SHP77 treated with DMSO at 0.1 percent for 48 hours (cell line): ENCODE results near the gene CAP2.
"Not testable (repeated sequence)": the region's sequence is repeated elsewhere in the genome, so short reads cannot be mapped to it uniquely, and the experiment has no call there.

Experiments used
- DNase-seq: peaks from one replicate; lab custom pipeline; 2025; lab: John Stamatoyannopoulos, UW

Gene CAP2

DNA sequence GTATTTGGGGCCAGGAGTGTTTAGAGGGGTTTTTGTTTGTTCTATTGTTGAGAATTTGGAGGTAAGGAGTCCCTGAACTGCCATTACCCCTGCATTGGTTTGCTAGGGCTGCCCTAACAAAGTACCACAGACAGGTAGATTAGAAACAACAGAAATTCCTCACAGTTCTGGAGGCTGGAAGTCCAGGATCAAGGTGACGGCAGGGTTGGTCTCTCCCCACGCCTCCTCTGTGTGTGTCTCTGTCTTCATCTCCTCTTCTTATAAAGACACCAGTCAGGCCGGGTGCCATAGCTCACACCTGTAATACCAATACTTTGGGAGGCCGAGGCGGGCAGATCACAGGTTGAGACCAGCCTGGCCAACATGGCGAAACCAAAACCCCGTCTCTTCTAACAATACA lies 109.7 kb downstream of the CAP2 start:
- no peak for DNase-seq

DNA sequence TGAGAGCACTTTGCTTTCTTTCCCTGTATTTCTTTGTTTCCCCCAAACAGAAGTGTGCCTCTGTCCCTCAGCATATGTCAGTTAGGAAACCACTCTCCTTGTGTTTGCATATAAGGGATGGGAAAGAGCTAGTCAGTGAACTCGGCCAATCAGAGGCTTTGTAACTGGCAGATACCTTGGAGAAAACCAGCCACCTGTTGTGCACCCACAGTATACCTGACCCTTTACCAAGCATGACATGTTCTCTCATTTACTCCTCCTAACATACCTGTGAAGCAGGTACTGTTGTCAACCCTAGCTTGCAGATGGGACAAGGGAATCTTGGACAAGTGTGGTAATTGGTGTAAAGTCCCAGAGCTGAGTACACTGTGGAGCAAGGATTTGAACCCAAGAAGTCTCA lies 110.6 kb downstream of the CAP2 start:
- DNase-seq = no peak

DNA sequence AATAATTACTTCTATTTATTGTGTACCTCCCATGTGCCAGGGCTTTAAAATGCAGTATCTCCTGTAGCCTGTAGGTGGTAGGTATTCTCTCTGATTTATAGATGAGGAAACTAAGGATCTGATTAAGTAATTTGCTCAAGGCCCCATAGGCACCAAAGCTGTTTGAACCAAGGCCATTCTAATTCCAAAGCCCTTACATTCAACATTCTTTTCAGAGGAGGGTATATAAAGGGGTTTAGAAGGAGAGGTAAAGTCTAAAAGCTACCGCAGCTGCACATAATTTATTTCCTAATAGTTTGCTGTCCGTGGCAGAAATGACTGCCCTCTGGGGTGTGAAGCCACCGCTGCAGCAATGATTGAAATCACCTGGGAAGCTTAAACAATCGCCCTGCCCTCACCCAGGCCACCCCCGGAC lies 111.7 kb downstream of the CAP2 start:
- DNase-seq = peak; percentile 15

DNA sequence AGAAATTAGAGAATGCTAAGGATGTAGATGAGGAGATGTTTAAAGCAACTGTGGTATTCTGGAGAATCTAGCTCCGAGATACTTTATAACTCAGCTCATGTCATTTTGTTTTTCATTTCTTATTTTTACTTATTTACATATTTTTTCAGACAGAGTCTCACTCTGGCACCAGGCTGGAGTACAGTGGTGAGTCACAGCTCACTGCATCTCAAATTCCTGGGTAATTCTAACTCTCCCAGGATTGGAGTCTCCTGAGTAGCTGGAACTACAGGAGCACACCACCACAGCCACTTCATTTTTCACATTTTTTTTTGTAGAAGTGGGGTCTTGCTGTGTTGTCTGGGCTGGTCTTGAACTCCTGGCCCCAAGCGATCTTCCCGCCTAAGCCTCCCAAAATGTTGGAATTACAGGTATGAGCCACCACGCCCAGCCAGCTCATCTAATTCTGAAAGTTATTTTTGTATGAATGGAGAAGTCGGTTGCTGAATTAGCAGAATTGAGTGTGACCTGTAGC lies 112.4 kb downstream of the CAP2 start:
- no peak for DNase-seq

DNA sequence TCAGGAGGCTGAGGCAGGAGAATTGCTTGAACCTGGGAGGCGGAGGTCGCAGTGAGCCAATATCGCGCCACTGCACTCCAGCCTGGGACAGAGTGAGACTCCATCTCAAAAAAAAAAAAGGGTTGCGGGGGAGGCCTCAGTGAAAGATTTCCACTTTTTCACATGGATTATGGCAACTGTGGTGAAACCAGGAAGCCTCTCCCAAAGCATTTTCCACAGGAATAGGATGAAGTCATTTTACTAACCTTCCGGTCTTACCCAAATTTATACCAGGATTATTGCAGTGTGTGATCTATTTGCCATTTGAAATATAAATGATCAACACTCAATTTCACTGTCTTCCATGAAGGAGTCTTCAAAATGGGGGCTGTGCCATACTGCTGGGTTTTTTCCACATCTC lies 113.1 kb downstream of the CAP2 start:
- no peak for DNase-seq

DNA sequence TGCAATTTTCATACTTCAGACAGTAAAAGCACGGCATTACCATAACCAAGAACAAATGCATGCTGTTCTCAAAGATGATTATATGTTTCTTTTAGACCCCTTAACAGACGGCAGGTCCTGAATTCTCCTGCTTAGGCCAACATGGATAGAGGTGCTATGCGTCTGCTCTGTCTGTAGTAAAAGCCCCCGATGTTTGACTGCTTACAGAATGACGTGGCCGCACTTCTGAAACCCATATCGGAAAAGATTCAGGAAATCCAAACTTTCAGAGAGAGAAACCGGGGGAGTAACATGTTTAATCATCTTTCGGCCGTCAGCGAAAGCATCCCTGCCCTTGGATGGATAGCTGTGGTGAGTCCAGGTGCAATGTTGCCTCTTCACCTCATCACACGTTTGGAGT lies 113.6 kb downstream of the CAP2 start:
- DNase-seq = no peak

DNA sequence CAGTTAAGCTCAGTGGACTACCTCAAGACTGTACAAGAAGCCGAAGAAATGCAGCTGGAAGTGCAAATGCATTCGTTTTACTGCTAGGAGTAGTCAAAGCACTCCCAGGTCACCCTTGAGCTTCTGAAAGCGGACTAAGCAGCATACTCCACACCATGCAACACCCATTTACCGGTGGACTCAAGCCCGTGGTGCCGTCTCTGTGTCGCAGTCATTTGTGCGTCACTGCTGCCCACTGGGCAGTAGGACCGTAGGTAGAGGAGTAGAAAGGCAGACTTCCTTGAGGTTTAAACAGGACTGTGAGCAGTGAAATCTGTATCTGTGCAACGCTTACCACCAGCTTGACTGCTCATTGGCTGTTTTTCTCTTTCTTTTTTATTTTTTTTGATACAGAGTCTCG lies 117.7 kb downstream of the CAP2 start:
- no peak for DNase-seq

DNA sequence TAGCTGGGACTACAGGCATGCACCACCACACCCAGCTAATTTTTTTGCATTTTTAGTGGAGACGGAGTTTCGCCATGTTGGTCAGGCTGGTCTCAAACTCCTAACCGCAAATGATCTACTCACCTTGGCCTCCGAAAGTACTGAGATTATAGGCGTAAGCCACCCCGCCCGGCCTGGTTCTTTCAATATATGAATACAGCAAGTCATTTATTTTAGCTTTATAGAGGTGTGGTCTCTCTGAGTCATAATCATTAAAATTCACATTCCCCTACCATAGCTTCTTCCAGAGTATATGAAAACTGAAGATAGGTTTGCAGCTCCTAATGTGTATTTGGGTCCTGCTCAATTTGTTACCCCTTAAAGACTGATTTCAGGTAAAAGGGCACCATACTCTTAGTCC lies 118.2 kb downstream of the CAP2 start:
- no peak for DNase-seq

DNA sequence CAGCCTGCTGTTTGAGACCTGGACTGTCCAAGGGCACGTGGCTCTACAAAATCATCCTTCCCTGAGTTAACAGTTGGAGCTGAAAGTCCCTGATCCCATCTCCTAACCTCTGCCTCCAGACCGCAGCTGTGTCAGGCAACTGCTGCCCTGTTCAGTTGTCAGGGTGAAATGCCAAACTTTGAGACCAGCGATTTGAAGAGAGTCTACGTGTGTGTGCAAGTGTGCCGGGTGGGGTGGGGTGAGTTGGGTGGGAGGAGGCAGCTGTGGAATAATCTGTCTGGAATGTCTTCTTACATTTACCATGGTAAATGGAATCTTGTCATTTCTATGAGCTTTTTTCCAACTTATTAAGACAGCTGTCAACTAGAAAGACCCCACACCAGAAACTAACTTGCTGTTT lies 125.7 kb downstream of the CAP2 start:
- no peak for DNase-seq

DNA sequence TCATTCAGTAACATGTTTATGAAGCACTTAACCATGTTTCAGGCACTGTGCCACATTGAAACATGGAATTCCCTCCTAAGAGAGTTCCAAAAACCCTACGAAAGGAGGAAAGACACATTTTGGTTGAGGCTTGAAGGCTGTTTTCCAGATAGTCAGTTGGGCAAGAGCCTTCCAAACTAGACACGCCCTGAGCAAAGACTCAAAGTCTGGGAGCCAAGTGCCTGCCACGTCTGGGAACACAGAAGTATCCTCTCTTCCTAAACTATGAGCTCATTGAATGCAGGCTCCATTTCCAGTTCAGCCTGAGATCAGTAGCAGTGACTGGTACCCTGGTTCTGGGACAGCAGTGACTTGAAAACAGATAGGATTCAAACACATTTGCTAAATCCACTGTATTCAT lies 132.2 kb downstream of the CAP2 start:
- no peak for DNase-seq

DNA sequence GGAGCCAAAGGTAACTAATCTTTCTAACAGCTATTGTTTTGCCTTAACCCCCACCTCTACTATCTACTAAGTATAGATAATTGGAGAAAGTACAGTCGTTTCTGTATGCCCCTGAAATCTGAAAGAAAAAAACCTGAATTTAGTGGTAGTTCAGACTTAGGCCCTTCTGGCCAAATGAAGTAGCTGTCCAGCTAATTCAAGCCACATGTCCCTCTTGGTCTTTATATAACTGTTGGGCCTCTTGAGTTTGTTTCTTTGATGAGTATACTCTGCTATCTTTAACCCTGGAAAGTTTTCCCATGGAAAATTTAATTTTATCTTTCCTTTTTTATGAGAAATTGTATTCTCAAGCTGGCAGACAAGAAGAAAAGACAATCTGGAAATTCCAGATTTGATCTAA lies 133.7 kb downstream of the CAP2 start:
- DNase-seq = no peak

DNA sequence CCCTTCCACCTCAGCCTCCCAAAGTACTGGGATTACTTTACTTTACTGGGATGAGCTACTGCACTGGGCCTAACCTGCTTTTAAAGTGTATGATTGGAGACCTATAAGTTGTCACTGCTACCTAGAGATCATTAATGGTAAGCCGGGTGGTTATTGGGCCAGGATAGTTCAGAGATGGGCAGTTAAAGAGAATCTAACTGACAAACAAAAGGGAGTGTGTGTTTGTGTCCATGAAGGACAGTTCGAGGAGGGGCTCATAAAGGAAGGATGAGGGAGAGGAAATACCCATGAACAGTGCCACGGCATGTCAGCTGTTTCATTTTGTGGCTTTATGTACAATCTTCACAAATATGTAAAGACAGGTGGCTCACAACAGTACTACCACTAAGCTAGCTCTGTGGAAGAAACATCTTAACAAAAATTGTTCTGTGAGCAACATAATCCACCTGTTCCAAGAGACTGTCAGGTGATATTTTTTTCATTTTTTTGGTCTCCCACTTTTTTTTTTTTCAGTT lies 137.0 kb downstream of the CAP2 start:
- no peak for DNase-seq

DNA sequence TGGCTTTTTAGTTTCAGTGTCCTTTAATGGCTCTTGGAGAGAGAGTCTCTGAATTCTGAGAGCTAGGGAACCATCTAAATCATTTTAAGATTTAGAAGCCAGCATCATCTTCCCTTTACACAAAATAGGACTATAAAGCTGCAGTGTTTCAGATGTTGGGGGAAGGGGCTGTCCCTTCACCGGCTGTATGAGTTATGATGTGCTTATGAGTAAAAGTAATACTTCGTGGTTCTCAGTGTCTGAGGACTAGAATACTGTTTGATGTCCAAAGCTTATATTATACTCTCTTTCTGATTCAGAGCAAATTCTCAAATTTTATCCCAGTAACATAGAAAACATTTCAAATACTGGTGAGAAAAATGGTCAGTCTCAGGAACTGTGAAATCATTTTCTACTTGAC lies 143.2 kb downstream of the CAP2 start:
- DNase-seq = no peak

DNA sequence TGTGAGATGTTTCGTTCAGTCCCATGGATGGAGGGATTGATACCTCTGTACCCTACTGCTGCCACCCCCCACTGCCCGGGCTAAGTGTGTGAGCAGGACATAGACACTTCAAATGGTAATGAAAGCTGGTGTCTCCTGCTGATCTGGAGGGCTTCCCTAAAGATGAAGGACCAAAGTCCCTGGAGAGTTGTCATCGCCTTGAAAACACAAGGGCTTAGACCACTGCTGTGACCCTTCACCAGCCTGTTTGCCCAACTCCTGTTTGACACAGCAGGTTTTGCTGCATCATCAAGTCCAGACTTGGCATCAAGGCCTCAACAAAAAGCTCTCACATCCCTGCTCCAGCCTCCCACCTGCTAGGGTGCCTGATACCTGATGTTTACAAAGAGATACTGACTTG lies 148.8 kb downstream of the CAP2 start:
- DNase-seq = no peak

DNA sequence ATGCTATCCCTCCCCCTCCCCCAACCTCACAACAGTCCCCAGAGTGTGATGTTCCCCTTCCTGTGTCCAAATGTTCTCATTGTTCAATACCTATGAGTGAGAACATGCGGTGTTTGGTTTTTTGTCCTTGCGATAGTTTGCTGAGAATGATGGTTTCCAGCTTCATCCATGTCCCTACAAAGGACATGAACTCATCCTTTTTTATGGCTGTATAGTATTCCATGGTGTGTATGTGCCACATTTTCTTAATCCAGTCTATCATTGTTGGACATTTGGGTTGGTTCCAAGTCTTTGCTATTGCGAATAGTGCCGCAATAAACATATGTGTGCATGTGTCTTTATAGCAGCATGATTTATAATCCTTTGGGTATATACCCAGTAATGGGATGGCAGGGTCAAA lies 152.3 kb downstream of the CAP2 start:
- DNase-seq = not testable (repeated sequence)

DNA sequence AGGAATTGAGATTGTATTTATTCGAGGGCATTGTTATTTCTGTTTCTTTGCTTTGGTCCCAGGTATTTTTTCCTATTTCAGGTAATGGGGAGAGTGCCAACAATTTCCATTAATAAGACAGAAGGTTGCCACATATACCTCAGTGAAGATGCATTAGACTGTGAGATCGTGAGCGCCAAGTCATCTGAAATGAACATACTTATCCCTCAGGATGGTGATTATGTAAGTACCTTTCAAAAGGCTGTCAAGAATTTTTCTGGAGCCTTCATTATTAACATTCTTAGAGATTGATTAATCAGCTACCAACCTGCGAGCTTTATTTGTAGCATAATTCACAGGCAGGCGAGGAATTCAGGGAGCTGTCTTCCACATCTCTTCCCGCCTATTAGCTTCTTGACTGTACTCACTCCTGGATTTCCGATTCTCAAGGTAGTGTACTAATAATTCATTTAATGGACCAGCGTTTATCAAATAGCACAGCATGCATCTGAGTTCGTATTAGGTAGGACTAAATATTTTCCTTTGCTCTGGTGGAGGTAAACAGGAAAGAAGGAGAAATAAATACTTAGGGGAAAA lies 158.1 kb downstream of the CAP2 start:
- DNase-seq = no peak

DNA sequence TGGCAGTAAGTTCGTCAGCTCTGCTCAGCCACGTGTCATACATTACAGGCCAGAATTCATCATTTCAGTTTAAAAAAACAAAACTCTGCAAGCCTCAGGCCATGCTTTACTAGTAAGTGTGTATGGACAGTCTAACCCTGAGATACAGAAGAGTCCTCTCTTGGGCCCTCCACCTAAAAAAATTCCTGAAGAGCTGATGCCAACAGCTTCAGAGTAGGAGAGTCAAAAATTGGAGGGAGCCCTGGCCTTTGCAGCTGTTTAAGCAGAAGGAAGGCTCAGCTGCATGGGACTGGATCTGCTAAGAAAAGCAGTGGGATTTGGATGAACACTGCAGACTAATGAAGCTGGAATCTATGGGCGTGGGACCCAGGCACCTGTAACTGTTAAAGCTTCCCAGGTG lies 159.5 kb downstream of the CAP2 start:
- no peak for DNase-seq

DNA sequence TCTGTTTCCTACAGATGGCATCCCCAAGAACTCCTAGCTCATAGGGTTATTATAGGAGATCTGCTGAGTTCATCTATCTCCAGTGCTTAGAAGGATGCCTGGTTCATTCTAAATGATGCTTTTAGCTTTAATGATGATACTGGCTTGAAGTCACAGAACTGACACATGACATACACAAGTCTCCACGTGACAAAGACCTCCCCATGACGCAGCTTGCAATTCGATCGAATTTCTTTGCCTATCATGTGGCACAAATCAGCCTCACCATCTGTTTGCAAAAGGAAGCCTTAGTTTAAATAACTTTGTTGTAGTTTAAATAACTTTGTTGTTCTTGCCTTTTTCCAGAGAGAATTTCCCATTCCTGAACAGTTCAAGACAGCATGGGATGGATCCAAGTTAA lies 162.6 kb downstream of the CAP2 start:
- DNase-seq = no peak

DNA sequence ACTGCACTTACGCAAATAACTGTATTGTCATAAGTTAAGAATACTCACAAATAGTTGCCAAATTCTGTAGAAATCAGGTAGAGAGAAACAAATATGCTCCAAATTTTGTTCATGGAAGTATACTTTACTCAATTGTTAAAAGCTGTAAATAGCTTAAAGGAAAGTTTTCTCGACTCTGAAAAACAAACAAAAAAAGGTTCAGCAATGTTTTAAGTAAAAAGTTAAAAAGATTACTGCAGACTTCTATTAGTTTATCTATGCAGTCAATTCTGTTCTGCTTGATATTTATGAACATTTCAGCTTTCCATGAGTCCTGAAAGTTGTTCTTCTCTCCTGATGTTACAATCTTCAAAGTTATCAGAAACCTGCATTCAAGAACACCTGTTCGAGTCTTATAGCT lies 169.2 kb downstream of the CAP2 start:
- no peak for DNase-seq

DNA sequence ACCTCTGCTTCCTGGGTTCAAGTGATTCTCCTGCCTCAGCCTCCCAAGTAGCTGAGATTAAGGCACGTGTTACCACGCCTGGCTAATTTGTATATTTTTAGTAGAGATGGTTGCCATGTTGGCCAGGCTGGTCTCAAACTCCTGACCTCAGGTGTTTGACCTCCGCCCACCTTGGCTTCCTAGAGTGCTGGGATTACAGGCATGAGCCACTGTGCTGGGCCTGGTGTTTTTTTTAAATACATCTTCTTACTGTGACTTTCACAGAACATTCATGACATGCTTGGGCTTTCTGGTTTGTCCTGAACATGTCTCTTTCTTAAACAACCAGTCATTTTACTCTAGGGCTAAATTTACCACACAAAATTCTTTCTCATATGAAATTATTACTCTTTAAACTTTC lies 172.0 kb downstream of the CAP2 start:
- no peak for DNase-seq

DNA sequence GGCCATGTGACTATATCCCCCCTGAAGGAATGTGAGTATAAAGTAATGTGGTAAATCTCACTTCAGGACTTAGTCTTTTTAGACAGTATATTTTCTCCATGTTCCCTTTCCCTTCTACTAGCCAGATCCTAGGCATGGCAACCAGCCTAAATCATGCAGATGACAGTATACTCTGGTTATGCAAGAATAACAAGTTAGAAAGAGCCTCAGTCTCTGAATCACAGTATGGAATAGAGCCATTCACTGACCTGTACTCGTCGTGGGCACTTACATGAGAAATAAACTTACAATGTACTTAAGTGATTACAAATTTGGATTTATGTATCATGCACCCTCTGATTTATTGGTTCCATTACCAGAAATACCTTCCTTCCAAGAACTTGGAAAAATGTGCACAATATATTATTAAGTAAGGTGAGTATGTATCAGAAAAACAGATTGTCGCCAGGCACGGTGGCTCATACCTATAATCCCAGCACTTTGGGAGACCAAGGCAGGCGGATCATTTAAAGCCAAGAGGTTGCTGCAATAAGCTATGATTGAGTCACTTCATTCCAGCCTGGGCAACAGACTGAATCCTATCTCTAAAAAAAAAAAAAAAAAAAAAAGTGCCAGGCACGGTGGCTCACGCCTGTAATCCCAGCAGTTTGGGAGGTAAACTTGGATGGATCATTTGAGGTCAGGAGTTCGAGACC lies 181.6 kb downstream of the CAP2 start:
- DNase-seq = no peak

DNA sequence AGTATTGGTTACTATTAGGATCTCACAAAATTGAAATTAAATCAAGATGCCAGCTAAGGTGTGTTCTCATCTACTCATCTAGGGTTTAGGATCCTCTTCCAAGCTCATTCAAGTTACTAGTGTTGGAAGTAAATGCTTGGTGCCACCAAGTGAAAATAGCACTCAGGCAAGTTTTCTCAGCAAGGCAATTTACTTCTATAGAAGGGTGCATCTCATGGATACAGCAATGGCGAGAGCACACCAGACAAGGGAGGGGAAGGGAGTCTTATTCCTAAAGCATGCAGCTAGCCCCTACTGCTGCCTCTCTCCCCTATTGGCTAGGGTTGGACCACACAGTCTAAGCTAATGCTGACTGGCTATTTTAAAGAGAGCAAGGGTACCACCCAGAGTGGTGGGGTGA lies 183.7 kb downstream of the CAP2 start:
- no peak for DNase-seq

DNA sequence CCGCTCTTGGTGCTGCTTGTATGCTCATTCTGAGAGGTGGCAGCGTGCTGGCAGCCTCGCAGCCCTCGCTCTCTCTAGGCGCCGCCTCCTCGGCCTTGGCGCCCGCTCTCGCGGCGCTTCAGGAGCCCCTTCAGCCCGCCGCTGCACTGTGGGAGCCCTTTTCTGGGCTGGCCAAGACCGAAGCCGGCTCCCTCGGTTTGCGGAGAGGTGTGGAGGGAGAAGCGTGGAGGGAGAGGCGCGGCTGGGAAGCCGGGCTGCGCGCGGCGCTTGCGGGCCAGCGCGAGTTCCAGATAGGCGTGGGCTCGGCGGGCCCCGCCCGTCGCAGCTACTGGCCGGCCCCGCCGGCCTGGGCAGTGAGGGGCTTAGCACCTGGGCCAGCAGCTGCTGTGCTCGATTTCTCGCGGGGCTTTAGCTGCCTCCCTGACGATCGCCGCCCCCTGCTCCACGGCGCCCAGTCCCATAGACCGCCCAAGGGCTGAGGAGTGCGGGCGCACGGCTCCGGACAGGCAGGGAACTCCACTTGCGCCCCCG lies 187.2 kb downstream of the CAP2 start:
- DNase-seq = peak; percentile 10

DNA sequence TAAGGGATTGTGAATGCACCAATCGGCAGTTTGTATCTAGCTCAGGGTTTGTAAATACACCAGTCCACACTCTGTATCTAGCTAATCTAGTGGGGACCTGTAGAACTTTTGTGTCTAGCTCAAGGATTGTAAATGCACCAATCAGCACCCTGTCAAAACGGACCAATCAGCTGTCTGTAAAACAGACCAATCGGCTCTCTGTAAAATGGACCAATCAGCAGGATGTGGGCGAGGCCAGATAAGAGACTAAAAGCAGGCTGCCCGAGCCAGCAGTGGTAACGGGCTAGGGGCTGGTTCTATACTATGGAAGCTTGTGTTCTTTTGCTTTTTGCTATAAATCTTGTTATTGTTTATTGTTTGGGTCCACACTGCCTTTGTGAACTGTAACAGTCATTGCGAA lies 187.9 kb downstream of the CAP2 start:
- DNase-seq = not testable (repeated sequence)
